IPS-18a (cell line): ENCODE data around the gene TENM4.

Experiments used
- H3K27ac ChIP-seq: one replicate; pipeline ENCODE4 v1.5.1; 2013; ENCODE audit warnings: low read length
- H3K27me3 ChIP-seq: one replicate; pipeline ENCODE4 v1.6.1; 2013; ENCODE audit warnings: mild to moderate bottlenecking, low read length; ENCODE audit not compliant: control insufficient read depth, insufficient read depth
- H3K36me3 ChIP-seq: one replicate; pipeline ENCODE4 v1.6.1; 2013; ENCODE audit warnings: low read depth, low read length; ENCODE audit not compliant: control insufficient read depth
- H3K4me1 ChIP-seq: one replicate; pipeline ENCODE4 v1.6.1; 2013; ENCODE audit warnings: low read depth, low read length; ENCODE audit not compliant: control insufficient read depth
- H3K4me3 ChIP-seq: one replicate; pipeline ENCODE4 v1.5.1; 2013; ENCODE audit warnings: low read length
- H3K9ac ChIP-seq: one replicate; pipeline ENCODE4 v1.6.1; 2013; ENCODE audit warnings: mild to moderate bottlenecking, low read length, moderate library complexity
- H3K9me3 ChIP-seq: one replicate; pipeline ENCODE4 v1.6.1; 2013; ENCODE audit warnings: low read depth, low read length; ENCODE audit not compliant: control insufficient read depth

The TENM4 gene

DNA sequence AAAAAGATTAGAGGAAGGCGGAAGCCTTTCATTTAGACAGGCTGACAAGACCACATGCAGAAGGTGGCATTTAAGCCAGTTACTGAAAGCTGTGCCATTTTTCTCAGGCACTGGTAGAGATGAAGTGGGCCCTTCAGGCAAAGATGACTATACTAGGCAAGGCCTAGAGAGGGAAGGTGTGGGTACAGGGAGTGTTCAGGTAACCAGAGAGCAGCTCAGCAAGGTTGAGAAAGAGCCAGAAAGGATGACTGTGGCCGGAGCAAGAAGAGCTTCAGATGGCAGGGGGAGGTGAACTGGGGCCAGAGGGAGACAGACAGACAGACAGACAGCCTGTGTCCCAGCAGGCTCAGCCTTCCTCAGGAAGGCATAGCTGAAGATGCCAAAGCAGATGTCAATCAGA is 778.0 kb downstream of the TENM4 start:
- H3K27ac ChIP-seq, result no peak overlapping the region
- no peak overlapping the region for H3K4me3 ChIP-seq
- H3K36me3 ChIP-seq, result no peaks in the 10 kb centered on the region
- H3K9me3 ChIP-seq, result no peaks in the 10 kb centered on the region
- H3K27me3 ChIP-seq, result no peaks in the 10 kb centered on the region
- no peaks in the 10 kb centered on the region for H3K4me1 ChIP-seq
- H3K9ac ChIP-seq, result no peak overlapping the region

DNA sequence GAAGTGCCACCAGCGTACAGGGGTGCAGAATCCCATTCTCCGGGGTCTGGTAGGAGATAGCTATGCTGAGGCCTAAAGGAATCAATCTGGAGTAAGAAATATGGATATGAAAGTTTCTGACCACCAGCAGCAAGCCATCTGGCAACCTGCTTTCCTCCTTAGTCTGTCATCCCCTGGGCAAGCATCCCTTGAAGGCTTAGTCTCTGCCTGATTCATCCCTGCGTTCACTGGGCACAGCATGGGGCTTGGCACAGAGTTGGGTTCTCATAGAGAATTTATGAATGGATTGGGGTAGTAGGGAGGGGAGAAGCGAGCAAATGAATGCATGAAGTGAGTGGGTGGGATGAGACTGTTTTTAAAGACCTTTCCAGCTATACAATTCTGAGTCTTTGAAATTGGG is 780.4 kb downstream of the TENM4 start:
- Histone ChIP-seq H3K4me3 (no peak overlapping the region), H3K4me1 (no peaks in the 10 kb centered on the region), H3K27ac (no peak overlapping the region), H3K36me3 (no peaks in the 10 kb centered on the region), H3K27me3 (no peaks in the 10 kb centered on the region), H3K9ac (no peak overlapping the region), H3K9me3 (no peaks in the 10 kb centered on the region)

DNA sequence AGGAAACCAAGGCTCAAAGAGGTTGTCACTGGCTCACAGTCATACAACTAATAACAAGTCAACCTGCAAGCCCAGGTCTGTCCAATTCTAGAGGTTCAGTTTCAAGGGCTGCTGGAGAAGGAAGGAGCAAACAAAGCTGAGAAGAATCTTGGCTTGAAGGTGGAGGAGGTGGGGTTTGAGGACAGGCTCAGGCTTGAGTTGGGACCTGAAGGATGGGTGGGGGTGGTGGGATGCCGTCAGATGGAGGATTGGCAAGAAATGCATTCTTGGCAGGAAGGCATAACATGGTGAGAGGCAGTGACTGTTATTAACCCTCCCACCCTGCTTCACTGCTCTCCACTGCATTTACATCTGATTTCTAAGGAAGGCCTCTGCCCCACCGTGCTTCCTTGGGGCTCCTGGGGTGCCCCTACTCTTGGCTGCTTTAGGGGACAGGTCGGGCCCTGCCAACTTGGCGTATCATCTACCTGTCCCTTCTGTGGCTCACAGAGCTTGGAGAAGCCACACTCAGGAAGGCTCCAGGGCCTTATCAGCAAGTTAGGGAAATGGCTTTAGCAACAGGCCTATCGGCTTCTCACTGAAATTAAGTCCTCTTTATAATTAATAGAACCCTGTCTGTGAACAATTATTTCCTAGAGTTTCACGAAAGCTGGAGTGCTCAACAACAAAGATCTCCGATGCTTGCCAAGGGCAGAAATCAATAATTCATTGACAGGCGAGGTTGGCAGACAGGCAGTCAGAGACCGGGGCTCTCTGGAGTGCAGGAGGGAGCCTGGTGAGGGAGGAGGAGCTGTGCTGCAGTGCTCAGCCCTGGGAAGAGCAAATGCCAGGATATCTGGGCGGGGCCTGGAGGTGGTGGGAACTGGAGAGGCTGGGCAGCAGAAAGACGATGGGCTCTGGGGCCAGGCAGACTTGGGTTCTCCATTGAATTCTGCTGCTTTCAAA is 781.2 kb downstream of the TENM4 start:
- H3K9ac ChIP-seq, result no peak overlapping the region
- H3K27ac ChIP-seq, result no peak overlapping the region
- no peaks in the 10 kb centered on the region for H3K36me3 ChIP-seq
- H3K9me3 ChIP-seq, result no peaks in the 10 kb centered on the region
- H3K27me3 ChIP-seq, result no peaks in the 10 kb centered on the region
- H3K4me3 ChIP-seq, result no peak overlapping the region
- no peaks in the 10 kb centered on the region for H3K4me1 ChIP-seq

DNA sequence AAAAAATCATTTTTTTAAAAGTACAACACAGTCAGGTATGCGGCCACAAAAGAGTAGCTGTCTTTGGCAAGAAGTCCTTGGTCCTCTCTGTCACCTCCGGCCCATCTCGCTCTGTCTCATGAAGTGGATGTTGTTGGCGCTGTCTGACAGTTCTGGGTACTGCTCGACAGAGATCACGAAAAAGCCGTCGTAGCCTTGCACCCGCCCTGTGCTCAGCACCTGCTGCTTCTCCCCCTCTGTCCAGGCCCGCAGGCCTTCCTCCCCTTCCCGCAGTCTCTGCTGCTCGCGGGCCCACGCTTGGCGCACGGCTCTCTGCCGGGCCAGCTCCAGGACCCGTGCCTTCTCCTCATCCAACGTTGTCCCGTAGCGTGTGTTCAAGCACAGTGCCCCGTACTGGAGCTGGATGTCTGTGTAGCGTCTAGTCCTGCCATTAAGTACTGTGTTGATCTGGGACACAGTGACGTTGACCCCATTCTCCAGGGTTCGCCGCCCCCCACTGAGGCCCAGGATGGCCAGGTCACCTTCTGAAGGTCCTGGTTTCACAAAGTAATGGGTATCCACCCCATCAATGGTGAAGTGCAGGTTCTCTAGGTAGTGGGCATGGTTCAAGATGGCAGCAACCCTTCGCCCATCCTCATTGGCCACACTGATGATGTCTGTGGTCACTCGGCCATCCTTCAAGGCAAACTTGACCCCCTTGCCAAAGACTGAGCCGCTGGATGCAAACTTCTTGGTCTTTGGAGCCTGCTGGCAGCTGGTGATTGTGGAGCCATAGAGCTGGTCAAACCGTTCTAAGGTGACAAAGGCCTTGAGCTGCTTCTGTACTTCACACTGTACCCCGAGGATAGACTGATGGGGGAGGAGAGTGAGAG is 782.6 kb downstream of the TENM4 start:
- Histone ChIP-seq H3K27me3 (no peaks in the 10 kb centered on the region), H3K27ac (no peak overlapping the region), H3K9me3 (no peaks in the 10 kb centered on the region), H3K4me3 (no peak overlapping the region), H3K4me1 (no peaks in the 10 kb centered on the region), H3K9ac (no peak overlapping the region), H3K36me3 (no peaks in the 10 kb centered on the region)

DNA sequence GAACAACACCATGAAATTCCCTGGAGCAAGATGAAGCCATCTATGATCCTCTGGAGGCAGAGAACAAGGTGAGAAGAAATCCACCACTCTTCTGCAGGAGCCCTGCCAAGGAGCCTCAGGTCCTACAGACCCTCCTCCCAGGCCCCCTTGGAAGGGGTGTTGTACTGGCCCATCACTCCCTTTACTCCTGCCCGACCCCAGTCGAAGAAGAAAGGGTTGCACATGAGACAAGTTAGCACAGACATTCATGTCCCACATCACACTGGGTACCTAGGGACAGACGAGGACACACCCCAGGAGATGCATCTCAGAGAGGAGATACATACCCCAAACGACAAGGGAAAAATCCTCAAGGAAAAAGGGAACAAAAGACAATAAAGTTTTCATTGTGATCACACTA is 783.4 kb downstream of the TENM4 start:
- Histone ChIP-seq H3K4me1 (no peaks in the 10 kb centered on the region), H3K27me3 (no peaks in the 10 kb centered on the region), H3K36me3 (no peaks in the 10 kb centered on the region), H3K9me3 (no peaks in the 10 kb centered on the region), H3K9ac (no peak overlapping the region), H3K4me3 (no peak overlapping the region), H3K27ac (no peak overlapping the region)

DNA sequence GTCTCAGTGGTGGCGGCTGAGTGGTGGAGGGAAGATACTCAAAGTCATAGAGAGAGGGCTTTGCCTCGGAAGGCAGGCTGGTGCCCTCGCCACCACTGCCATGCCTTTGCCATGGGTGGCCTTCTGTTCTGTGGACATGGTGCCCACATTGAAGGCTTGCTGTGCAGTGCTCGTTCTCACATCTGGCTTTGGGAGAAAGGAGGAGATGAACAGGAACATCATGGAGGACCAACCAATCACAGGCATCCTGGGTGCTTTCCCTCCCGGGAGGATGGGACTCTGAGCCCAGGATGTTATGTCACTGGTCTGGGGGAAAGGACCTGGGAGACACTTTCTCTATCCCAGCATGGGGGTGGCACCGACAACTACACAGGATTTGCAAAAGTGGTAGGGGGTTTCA is 783.8 kb downstream of the TENM4 start:
- Histone ChIP-seq H3K36me3 (no peaks in the 10 kb centered on the region), H3K9ac (no peak overlapping the region), H3K27me3 (no peaks in the 10 kb centered on the region), H3K27ac (no peak overlapping the region), H3K4me3 (no peak overlapping the region), H3K9me3 (no peaks in the 10 kb centered on the region), H3K4me1 (no peaks in the 10 kb centered on the region)

- no peaks in the 10 kb centered on the region for H3K4me1 ChIP-seq
- H3K9ac ChIP-seq, result no peak overlapping the region
- H3K9me3 ChIP-seq, result no peaks in the 10 kb centered on the region
- H3K4me3 ChIP-seq, result no peak overlapping the region
- no peaks in the 10 kb centered on the region for H3K27me3 ChIP-seq
- H3K36me3 ChIP-seq, result no peaks in the 10 kb centered on the region
- no peak overlapping the region for H3K27ac ChIP-seq
Observed at GRCh38 chr11:78656327-78656726, 784.5 kb downstream of the TENM4 start.

- Histone ChIP-seq H3K4me3 (no peak overlapping the region), H3K9me3 (no peaks in the 10 kb centered on the region), H3K36me3 (no peaks in the 10 kb centered on the region), H3K27me3 (no peaks in the 10 kb centered on the region), H3K27ac (no peak overlapping the region), H3K4me1 (peaks cover 3% of the 10 kb centered on the region), H3K9ac (no peak overlapping the region)
Observed at GRCh38 chr11:78655561-78655960, 785.3 kb downstream of the TENM4 start.

DNA sequence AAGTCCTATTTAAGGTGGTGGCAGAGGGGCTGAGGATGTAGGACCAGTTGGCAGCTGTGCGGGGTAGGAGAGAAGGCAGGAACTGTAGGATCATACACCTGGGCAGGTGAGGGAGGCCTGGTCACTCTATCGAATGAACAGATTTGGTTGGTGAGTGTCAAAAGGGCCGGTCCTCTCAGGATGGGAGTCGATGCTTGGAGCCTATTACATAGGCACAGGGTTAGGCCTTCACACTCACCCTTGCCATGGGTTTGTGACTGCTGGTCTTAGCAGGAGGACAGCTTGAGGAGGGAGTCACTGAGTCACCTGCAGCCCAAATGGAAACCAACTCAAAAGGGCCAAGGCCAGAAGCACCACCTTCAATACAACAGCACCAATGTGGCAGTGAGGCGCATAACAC is 786.0 kb downstream of the TENM4 start:
- Histone ChIP-seq H3K36me3 (no peaks in the 10 kb centered on the region), H3K9ac (no peak overlapping the region), H3K9me3 (no peaks in the 10 kb centered on the region), H3K27me3 (no peaks in the 10 kb centered on the region), H3K27ac (no peak overlapping the region), H3K4me3 (no peak overlapping the region), H3K4me1 (peaks cover 3% of the 10 kb centered on the region)

DNA sequence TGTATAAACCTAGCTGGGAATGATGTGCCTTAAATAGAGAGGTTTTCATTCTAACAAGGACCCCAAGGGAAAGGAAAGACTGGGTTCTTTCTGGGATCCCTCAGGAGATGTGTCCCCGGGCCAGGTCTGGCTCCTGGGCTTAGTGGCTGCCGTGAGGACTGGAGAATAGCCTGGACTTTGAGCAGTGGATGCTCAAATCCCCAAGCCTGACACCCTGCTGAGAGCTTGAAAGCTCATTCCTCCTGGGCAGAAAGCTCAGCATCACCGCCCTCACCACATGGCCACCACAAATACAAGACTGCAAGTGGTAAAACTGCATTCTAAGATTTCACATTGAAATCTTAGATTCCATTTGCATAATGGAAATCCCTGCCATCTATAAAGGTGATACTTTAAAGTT is 786.8 kb downstream of the TENM4 start:
- Histone ChIP-seq H3K36me3 (no peaks in the 10 kb centered on the region), H3K27me3 (no peaks in the 10 kb centered on the region), H3K9ac (no peak overlapping the region), H3K4me3 (no peak overlapping the region), H3K27ac (no peak overlapping the region), H3K9me3 (no peaks in the 10 kb centered on the region), H3K4me1 (peaks cover 3% of the 10 kb centered on the region)

GRCh38 chr11:78653294-78653909 is 787.4 kb downstream of the TENM4 start:
- Histone ChIP-seq H3K4me3 (no peak overlapping the region), H3K27ac (no peak overlapping the region), H3K4me1 (peaks cover 3% of the 10 kb centered on the region), H3K9ac (no peak overlapping the region), H3K27me3 (no peaks in the 10 kb centered on the region), H3K9me3 (no peaks in the 10 kb centered on the region), H3K36me3 (no peaks in the 10 kb centered on the region)
